Measurements from ENCODE around the gene METTL17. TPM values are rescaled to one million over a fixed set of nuclear protein-coding genes. Genes with fewer than 3 reads are reported as not detected.
"Not testable (repeated sequence)": the region's sequence is repeated elsewhere in the genome, so short reads cannot be mapped to it uniquely, and the experiment has no call there.

METTL17 gene
- total and polyA plus RNA-seq, 9 donors = 42.5 to 65.1 (median 49.9) TPM

DNA sequence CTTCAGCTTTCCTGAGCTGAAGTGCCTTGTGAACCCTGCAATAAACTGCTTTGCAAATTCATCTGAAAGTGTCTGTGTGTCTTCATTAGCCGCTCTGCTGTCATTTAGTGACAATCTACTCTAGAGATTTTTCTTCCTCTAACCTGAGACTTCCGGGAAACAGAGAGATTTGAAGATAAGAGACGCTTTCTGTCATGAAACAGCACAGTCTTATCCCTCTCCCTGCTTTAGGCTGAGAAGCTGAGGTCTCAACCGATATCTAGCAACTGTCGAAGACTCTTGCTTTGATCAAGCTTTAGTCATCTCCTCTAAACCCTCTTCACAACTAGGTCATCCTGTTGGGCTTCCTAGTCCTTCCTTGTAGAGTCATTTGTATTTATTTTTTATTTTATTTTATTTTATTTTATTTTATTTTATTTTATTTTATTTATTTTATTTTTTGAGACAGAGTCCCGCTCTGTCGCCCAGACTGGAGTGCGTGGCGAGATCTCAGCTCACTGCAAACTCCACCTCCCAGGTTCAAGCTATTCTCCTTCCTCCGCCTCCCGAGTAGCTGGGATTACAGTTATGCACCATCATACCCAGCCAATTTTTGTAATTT is 33.3 kb upstream of the METTL17 start:
- intact Hi-C loops (cut with DNase I) = no loop called here

DNA sequence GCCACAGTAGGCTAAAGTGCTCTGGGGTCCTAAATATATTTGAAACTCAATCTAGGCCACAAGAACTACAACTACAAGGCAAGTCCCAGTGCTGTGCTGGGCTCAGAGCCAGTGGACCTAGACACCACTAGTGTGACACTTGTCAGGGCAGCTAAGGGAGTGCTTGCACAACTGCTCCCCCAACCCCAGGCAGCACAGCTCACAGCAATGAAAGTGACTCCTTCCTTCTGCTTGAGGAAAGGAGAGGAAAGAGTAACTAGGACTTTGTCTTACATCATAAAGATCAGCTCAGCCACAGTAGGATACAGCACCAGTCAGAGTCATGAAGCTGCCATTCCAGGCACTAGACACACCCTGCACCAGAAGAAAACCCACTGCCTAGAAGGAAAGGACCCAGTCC is 30.8 kb upstream of the METTL17 start:
- H3K4me3 ChIP-seq; H3K27ac ChIP-seq; H3K27me3 ChIP-seq; DNase-seq; H3K36me3 ChIP-seq; H3K4me1 ChIP-seq (ENCODE audit: insufficient read depth); H3K9me3 ChIP-seq; intact Hi-C loops (cut with DNase I): not testable (repeated sequence)

More for the DNA sequence above, 33.3 kb upstream of the METTL17 start:
- Histone ChIP-seq H3K27ac (no peak overlapping the region), H3K4me3 (no peak overlapping the region), H3K9me3 (no peaks in the 10 kb centered on the region), H3K36me3 (no peaks in the 10 kb centered on the region), H3K4me1 (ENCODE audit: insufficient read depth) (no peaks in the 10 kb centered on the region), H3K27me3 (no peaks in the 10 kb centered on the region)
- TF ChIP-seq POLR2A (IDR thresholded peaks at IDR 0.05) = no peak
- TF ChIP-seq, protein P1, sequence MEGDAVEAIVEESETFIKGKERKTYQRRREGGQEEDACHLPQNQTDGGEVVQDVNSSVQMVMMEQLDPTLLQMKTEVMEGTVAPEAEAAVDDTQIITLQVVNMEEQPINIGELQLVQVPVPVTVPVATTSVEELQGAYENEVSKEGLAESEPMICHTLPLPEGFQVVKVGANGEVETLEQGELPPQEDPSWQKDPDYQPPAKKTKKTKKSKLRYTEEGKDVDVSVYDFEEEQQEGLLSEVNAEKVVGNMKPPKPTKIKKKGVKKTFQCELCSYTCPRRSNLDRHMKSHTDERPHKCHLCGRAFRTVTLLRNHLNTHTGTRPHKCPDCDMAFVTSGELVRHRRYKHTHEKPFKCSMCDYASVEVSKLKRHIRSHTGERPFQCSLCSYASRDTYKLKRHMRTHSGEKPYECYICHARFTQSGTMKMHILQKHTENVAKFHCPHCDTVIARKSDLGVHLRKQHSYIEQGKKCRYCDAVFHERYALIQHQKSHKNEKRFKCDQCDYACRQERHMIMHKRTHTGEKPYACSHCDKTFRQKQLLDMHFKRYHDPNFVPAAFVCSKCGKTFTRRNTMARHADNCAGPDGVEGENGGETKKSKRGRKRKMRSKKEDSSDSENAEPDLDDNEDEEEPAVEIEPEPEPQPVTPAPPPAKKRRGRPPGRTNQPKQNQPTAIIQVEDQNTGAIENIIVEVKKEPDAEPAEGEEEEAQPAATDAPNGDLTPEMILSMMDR (IDR thresholded peaks at IDR 0.05) = no peak
- TF ChIP-seq EP300 (IDR thresholded peaks at IDR 0.05) = no peak
- DNase-seq = no peak
- whole genome bisulfite sequencing, 3 donors = 88 to 93% (median 90%) methylated on average over 11 of the region's 11 CpGs

DNA sequence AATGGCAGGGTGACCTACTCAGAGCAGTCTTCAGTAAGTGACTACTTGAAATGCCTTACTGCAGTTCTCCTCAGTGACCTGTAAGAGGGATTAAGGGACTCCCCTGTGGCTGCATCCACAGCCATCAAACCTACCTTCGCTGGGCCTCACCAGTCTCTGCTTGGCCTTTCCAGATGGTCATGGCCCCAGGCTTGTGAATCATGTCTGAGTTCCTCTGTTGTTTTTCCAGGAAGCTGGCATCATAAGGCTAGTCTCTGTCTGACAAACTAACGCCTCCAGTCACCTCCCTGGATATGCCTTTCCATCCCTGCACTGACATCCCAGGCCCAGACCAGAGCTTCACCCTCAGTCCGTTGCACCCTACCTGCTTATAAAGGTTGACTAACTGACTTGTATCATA is 20.4 kb upstream of the METTL17 start:
- intact Hi-C loops (cut with DNase I) = no loop called here
- H3K27me3 ChIP-seq = no peaks in the 10 kb centered on the region
- WGBS, 3 donors = 89 to 97% (median 90%) methylated on average over 3 of the region's 3 CpGs
- H3K9me3 ChIP-seq = no peaks in the 10 kb centered on the region
- H3K4me1 ChIP-seq (ENCODE audit: insufficient read depth) = no peaks in the 10 kb centered on the region
- H3K36me3 ChIP-seq = no peaks in the 10 kb centered on the region
- no peak for DNase-seq
- no peak overlapping the region for H3K4me3 ChIP-seq
- TF ChIP-seq POLR2A (IDR thresholded peaks at IDR 0.05) = no peak
- no peak overlapping the region for H3K27ac ChIP-seq

DNA sequence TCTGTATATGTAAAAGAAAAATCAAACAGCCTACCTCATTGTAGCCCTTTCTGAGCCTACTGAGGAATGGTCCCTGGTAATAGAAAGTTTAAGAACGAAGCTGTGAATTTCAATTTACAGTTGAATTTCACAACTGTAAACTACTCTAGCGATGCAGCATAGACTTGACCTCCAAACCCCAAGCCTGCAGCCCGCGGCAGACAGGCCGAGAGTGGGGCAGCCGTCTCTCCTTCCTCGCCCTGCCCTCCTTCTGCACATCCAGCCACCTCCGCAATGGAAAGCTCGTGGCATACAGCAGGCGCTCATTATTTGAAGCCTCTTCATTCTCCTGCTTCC is 19.2 kb upstream of the METTL17 start:
- peak overlapping the region in 1 of 2 donors; percentile 74 for H3K27ac ChIP-seq
- no peaks in the 10 kb centered on the region for H3K27me3 ChIP-seq
- no peak for DNase-seq
- no peaks in the 10 kb centered on the region for H3K9me3 ChIP-seq
- intact Hi-C loops (cut with DNase I) = loop anchor here (5.0 to 10.0 kb wide), 4 partner anchors 54 to 286 kb away; partner anchors contain the start of genes ANG (in 1 of the 4), NDRG2 (in 1 of the 4) and RNASE4 (in 1 of the 4)
- 3 to 7% (median 4%) methylated on average over 10 of the region's 10 CpGs for WGBS, 3 donors
- H3K4me3 ChIP-seq = peak overlapping the region; percentile 58
- H3K4me1 ChIP-seq (ENCODE audit: insufficient read depth) = no peaks in the 10 kb centered on the region
- H3K36me3 ChIP-seq = no peaks in the 10 kb centered on the region
- TF ChIP-seq POLR2A (IDR thresholded peaks at IDR 0.05) (no peak), EP300 (IDR thresholded peaks at IDR 0.05) (no peak)
- TF ChIP-seq, protein P1 (IDR thresholded peaks at IDR 0.05) = no peak

DNA sequence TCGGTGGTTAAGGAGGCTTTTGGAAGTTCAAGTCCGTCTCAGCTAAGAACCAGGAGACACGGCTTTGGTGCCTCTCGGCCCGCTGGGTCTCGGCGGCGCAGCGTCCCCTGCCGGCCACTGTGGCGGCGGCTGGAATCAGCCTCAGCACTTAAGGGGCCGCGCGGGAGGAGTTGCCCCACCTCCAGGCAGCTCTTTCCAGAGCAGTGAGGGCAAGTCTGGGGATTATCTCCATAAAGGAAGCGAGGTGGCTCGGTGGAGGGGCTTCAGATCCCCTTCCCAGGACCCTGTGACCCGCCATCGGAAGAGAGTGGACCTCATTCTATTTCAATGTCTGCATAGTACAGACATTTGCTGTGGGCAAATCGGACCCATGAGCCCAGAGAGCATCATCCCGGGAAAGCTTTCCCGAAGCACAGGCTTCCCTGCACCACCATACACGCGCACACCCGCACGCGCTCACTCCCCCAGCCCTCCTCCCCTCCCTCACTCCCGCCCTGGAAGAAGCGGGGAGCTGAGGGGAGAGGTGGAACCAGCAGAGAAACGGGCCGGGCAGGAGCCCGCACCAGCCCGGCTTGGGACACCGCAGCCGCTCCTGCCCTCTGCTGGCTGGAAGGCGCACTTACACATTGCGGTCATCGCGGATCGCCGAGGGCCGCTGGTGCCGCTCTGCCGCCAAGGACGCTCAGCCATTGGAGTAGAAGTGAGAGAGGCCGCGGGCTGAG is 18.6 kb upstream of the METTL17 start:
- Histone ChIP-seq H3K27me3 (no peaks in the 10 kb centered on the region), H3K9me3 (no peaks in the 10 kb centered on the region), H3K36me3 (no peaks in the 10 kb centered on the region), H3K27ac (peak overlapping the region; percentile 74 to 86), H3K4me3 (peak overlapping the region; percentile 58), H3K4me1 (ENCODE audit: insufficient read depth) (no peaks in the 10 kb centered on the region)
- 0% methylated on average over 41 to 47 of the region's 47 CpGs for WGBS, 3 donors
- peak; percentile 80 to 92 (median 86) for DNase-seq
- intact Hi-C loops (cut with DNase I) = loop anchor here (5.0 to 10.0 kb wide), 4 partner anchors 54 to 286 kb away; partner anchors contain the start of genes ANG (in 1 of the 4), NDRG2 (in 1 of the 4) and RNASE4 (in 1 of the 4)
- TF ChIP-seq, protein P1 (IDR thresholded peaks at IDR 0.05) = peak; percentile 83 to 87 (median 83)
- TF ChIP-seq POLR2A (IDR thresholded peaks at IDR 0.05) = no peak
